ENCODE results near the gene SLC22A2.

- TF ChIP-seq TAF1 (IDR thresholded peaks at IDR 0.05; ENCODE audit: borderline replicate concordance, low read depth, low read length) (no peak), POLR2A (IDR thresholded peaks at IDR 0.05; ENCODE audit: low read depth, low read length) (no peak)
Measured at GRCh38 chr6:160248538-160248937, 10.1 kb downstream of the SLC22A2 start.

Data from GM12892 (cell line).